Progenitor cell of endocrine pancreas (in vitro differentiated cells): ENCODE measurements around the gene PNMT. TPM values are rescaled to one million over a fixed set of nuclear protein-coding genes. Genes with fewer than 3 reads are reported as not detected.

Source experiments
- DNase-seq: peaks from one replicate; pipeline ENCODE4 v3.0.0; 2021; ENCODE audit warnings: low spot score; ENCODE audit not compliant: unreplicated experiment
- H3K27ac Mint-ChIP-seq: 2 replicates; pipeline ENCODE4 v1.8.0; 2021; ENCODE audit warnings: mild to moderate bottlenecking, moderate library complexity, mixed read lengths
- H3K27me3 Mint-ChIP-seq: 2 replicates; pipeline ENCODE4 v1.8.0; 2021; ENCODE audit warnings: mixed read lengths
- H3K36me3 Mint-ChIP-seq: 2 replicates; pipeline ENCODE4 v1.8.0; 2022; ENCODE audit warnings: mixed read lengths; ENCODE audit not compliant: insufficient read depth
- H3K4me1 Mint-ChIP-seq: 2 replicates; pipeline ENCODE4 v1.8.0; 2021; ENCODE audit warnings: low read depth, mixed read lengths
- H3K4me3 Mint-ChIP-seq: 2 replicates; pipeline ENCODE4 v1.8.0; 2021; ENCODE audit warnings: low read depth, mild to moderate bottlenecking, moderate library complexity, mixed read lengths
- H3K9me3 Mint-ChIP-seq: 2 replicates; pipeline ENCODE4 v1.8.0; 2021; ENCODE audit warnings: low read depth, mixed read lengths
- total RNA-seq: library from RNA; stranded (reverse); gene quantifications from 2 replicates; pipeline ENCODE4 v1.2.1, GENCODE V29; 2021
- TF ChIP-seq, protein P1 (sequence below): fragments of 200-600 bp; sonication (generic); IDR thresholded peaks from one replicate; pipeline ENCODE4 v1.5.0; 2021; ENCODE audit warnings: antibody characterized with exemption, mild to moderate bottlenecking; ENCODE audit not compliant: unreplicated experiment

Gene PNMT
- total RNA-seq, 1 donor from 2014 or later, result 2.5 TPM

- no peak for DNase-seq
- Mint-ChIP-seq H3K27me3 (peaks cover 17% of the 10 kb centered on the region), H3K27ac (peak overlapping the region; percentile 84), H3K9me3 (no peaks in the 10 kb centered on the region), H3K36me3 (peaks cover 2% of the 10 kb centered on the region), H3K4me3 (no peak overlapping the region), H3K4me1 (peaks cover 8% of the 10 kb centered on the region)
- TF ChIP-seq, protein P1, sequence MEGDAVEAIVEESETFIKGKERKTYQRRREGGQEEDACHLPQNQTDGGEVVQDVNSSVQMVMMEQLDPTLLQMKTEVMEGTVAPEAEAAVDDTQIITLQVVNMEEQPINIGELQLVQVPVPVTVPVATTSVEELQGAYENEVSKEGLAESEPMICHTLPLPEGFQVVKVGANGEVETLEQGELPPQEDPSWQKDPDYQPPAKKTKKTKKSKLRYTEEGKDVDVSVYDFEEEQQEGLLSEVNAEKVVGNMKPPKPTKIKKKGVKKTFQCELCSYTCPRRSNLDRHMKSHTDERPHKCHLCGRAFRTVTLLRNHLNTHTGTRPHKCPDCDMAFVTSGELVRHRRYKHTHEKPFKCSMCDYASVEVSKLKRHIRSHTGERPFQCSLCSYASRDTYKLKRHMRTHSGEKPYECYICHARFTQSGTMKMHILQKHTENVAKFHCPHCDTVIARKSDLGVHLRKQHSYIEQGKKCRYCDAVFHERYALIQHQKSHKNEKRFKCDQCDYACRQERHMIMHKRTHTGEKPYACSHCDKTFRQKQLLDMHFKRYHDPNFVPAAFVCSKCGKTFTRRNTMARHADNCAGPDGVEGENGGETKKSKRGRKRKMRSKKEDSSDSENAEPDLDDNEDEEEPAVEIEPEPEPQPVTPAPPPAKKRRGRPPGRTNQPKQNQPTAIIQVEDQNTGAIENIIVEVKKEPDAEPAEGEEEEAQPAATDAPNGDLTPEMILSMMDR, result no peak
These were observed 6.6 kb downstream of the PNMT start for GRCh38 chr17:39674702-39675389.

DNA sequence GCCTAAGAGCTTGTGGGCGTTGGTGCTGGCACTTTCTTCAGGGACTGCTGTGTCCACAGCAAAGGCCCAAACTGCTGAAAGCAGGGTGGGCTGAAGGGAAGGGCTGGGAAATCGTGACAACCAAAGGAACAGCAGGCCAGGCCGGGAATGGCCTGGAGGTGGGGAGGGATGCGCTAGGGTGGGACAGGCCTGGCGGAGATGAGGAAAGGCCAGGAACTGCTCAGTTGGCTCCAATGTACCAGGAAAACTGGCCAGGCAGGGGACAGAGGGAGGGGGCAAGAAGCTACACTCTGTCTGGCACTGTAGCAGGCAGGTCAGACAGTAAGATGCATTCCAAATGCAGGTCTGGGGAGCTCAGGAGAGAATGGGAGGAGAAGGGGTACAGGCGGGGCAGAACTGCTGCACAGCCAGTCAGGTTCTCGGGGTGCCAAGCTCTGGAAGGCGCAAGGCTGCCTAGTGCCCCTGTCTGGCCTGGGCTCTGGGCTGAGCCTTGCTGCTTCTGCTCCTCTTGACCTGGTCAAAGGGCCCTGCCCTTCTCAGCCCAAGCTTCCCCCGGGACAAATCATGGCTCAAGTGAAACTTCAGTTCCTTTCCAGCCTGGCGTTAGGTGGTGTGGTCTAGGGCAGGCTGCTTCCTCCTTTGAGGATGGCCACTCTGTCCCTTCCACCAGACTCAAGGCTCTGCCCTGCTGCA is 7.3 kb downstream of the PNMT start:
- H3K4me3 Mint-ChIP-seq, result no peak overlapping the region
- H3K9me3 Mint-ChIP-seq, result no peaks in the 10 kb centered on the region
- TF ChIP-seq, protein P1, result no peak
- DNase-seq, result no peak
- H3K27me3 Mint-ChIP-seq, result peaks cover 12% of the 10 kb centered on the region
- H3K4me1 Mint-ChIP-seq, result peaks cover 8% of the 10 kb centered on the region
- H3K36me3 Mint-ChIP-seq, result peaks cover 3% of the 10 kb centered on the region
- H3K27ac Mint-ChIP-seq, result peak overlapping the region; percentile 84

- TF ChIP-seq, protein P1, result no peak
- Mint-ChIP-seq H3K27me3 (peaks cover 7% of the 10 kb centered on the region), H3K4me1 (peaks cover 8% of the 10 kb centered on the region), H3K9me3 (no peaks in the 10 kb centered on the region), H3K4me3 (no peak overlapping the region), H3K27ac (no peak overlapping the region), H3K36me3 (peaks cover 6% of the 10 kb centered on the region)
- DNase-seq, result no peak
These were observed 8.1 kb downstream of the PNMT start for GRCh38 chr17:39676198-39676819.

DNA sequence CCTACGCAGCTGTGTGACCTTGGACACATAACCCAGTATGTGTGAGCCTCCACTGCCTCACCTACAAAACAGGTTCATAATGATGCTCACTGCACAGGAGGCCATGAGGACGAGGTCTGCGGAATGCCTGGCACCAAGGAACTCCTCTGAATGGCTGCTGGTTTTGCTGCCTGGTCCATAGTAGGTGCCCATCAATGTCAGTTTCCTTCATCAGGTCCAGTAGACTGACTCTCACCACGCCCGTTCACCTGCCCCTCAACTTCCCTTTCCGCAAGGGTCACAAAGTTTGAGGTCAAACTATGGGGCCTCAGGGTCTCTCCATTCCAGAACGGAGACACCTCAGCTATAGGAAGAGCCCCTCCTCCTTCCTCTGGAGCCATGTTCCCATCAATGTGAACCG is 8.8 kb downstream of the PNMT start:
- peaks cover 8% of the 10 kb centered on the region for H3K4me1 Mint-ChIP-seq
- TF ChIP-seq, protein P1, result no peak
- H3K27ac Mint-ChIP-seq, result no peak overlapping the region
- H3K27me3 Mint-ChIP-seq, result peaks cover 3% of the 10 kb centered on the region
- H3K9me3 Mint-ChIP-seq, result no peaks in the 10 kb centered on the region
- DNase-seq, result no peak
- peaks cover 6% of the 10 kb centered on the region for H3K36me3 Mint-ChIP-seq
- no peak overlapping the region for H3K4me3 Mint-ChIP-seq

- H3K27ac Mint-ChIP-seq, result no peak overlapping the region
- no peaks in the 10 kb centered on the region for H3K27me3 Mint-ChIP-seq
- no peak overlapping the region for H3K4me3 Mint-ChIP-seq
- H3K9me3 Mint-ChIP-seq, result no peaks in the 10 kb centered on the region
- peaks cover 8% of the 10 kb centered on the region for H3K4me1 Mint-ChIP-seq
- TF ChIP-seq, protein P1, result no peak
- H3K36me3 Mint-ChIP-seq, result peaks cover 6% of the 10 kb centered on the region
- DNase-seq, result no peak
These were observed 9.5 kb downstream of the PNMT start for GRCh38 chr17:39677542-39678339.
